ENCODE measurements around the gene NUCKS1. TPM values are rescaled to one million over a fixed set of nuclear protein-coding genes. Genes with fewer than 3 reads are reported as not detected.

The NUCKS1 gene
- total RNA-seq, 1 donor from 2014 or later = 203 TPM

- no peak for TF ChIP-seq CTCF (IDR thresholded peaks at IDR 0.05)
- no peak for DNase-seq (ENCODE audit: low spot score)
- H3K36me3 Mint-ChIP-seq (ENCODE audit: low read depth) = no peaks in the 10 kb centered on the region
- H3K4me3 Mint-ChIP-seq (ENCODE audit: unreplicated experiment) = no peak overlapping the region
- no peaks in the 10 kb centered on the region for H3K4me1 Mint-ChIP-seq (ENCODE audit: low read depth)
- H3K27me3 Mint-ChIP-seq (ENCODE audit: low read depth) = no peaks in the 10 kb centered on the region
- H3K27ac Mint-ChIP-seq (ENCODE audit: unreplicated experiment) = no peak overlapping the region
- no peaks in the 10 kb centered on the region for H3K9me3 Mint-ChIP-seq (ENCODE audit: low read depth)
These were observed 84.6 kb downstream of the NUCKS1 start for GRCh38 chr1:205665201-205666045.

GRCh38 chr1:205664399-205665017 is 85.5 kb downstream of the NUCKS1 start:
- no peaks in the 10 kb centered on the region for H3K36me3 Mint-ChIP-seq (ENCODE audit: low read depth)
- TF ChIP-seq CTCF (IDR thresholded peaks at IDR 0.05) = no peak
- no peaks in the 10 kb centered on the region for H3K4me1 Mint-ChIP-seq (ENCODE audit: low read depth)
- peak; percentile 85 for DNase-seq (ENCODE audit: low spot score)
- H3K9me3 Mint-ChIP-seq (ENCODE audit: low read depth) = no peaks in the 10 kb centered on the region
- H3K27ac Mint-ChIP-seq (ENCODE audit: unreplicated experiment) = no peak overlapping the region
- no peaks in the 10 kb centered on the region for H3K27me3 Mint-ChIP-seq (ENCODE audit: low read depth)
- H3K4me3 Mint-ChIP-seq (ENCODE audit: unreplicated experiment) = no peak overlapping the region

GRCh38 chr1:205663286-205663936 is 86.6 kb downstream of the NUCKS1 start:
- DNase-seq (ENCODE audit: low spot score) = no peak
- no peaks in the 10 kb centered on the region for H3K36me3 Mint-ChIP-seq (ENCODE audit: low read depth)
- peaks cover 6% of the 10 kb centered on the region for H3K4me1 Mint-ChIP-seq (ENCODE audit: low read depth)
- no peaks in the 10 kb centered on the region for H3K9me3 Mint-ChIP-seq (ENCODE audit: low read depth)
- TF ChIP-seq CTCF (IDR thresholded peaks at IDR 0.05) = no peak
- no peak overlapping the region for H3K27ac Mint-ChIP-seq (ENCODE audit: unreplicated experiment)
- no peak overlapping the region for H3K4me3 Mint-ChIP-seq (ENCODE audit: unreplicated experiment)
- H3K27me3 Mint-ChIP-seq (ENCODE audit: low read depth) = no peaks in the 10 kb centered on the region

Other genes with a start within 250 kb of the NUCKS1 start
- 10.2 to 18.4 TPM (median 17.3 TPM) in 3 replicates for gene CDK18, start 245.5 kb downstream of the NUCKS1 start, total RNA-seq
- 33.0 to 37.2 TPM (median 35.6 TPM) in 3 replicates for gene ELK4, start 118.2 kb downstream of the NUCKS1 start, total RNA-seq
- 1.6 to 2.9 TPM (median 2.9 TPM) in 3 replicates for gene SLC45A3, start 69.7 kb downstream of the NUCKS1 start, total RNA-seq
- 17.6 to 27.4 TPM (median 25.5 TPM) in 3 replicates for gene RAB29, start 25.3 kb upstream of the NUCKS1 start, total RNA-seq
- gene SLC41A1, start 63.0 kb upstream of the NUCKS1 start, total RNA-seq = 21.8 to 23.6 TPM (median 23.5 TPM) in 3 replicates
- gene PM20D1, start 100.0 kb upstream of the NUCKS1 start, total RNA-seq = not detected in 3 replicates
- gene SLC26A9, start 193.3 kb upstream of the NUCKS1 start, total RNA-seq = not detected in 3 replicates

Data from chondrocyte (in vitro differentiated cells).